HepG2 (cell line): Measurements from ENCODE around the gene HEXIM1. TPM values are rescaled to one million over a fixed set of nuclear protein-coding genes. Genes with fewer than 3 reads are reported as not detected.

Experiments
- AKAP8 ChIP-seq: sonication (generic); formaldehyde crosslinking; IDR thresholded peaks from 2 replicates; pipeline ENCODE4 v1.5.1; 2020; ENCODE audit warnings: mild to moderate bottlenecking, missing genetic modification reagents
- CREB3 ChIP-seq: sonication (generic); formaldehyde crosslinking; IDR thresholded peaks from 2 replicates; pipeline ENCODE4 v1.5.0; 2020; ENCODE audit warnings: missing genetic modification reagents
- DRAP1 ChIP-seq: IDR thresholded peaks from 2 replicates; pipeline ENCODE4 v1.6.1; 2016; ENCODE audit warnings: missing genetic modification reagents, missing compliant biosample characterization
- ELF3 ChIP-seq: IDR thresholded peaks from 2 replicates; pipeline ENCODE4 v1.6.1; 2016; ENCODE audit warnings: missing genetic modification reagents, missing compliant biosample characterization
- FLYWCH1 ChIP-seq: sonication (generic); formaldehyde crosslinking; IDR thresholded peaks from 2 replicates; pipeline ENCODE4 v1.8.1; 2023; ENCODE audit warnings: mild to moderate bottlenecking, missing genetic modification reagents
- KLF15 ChIP-seq: sonication (generic); formaldehyde crosslinking; IDR thresholded peaks from 2 replicates; pipeline ENCODE4 v1.8.1; 2023; ENCODE audit warnings: borderline replicate concordance, mild to moderate bottlenecking, inconsistent platforms, missing genetic modification reagents, mixed read lengths
- LRRFIP1 ChIP-seq: sonication (generic); formaldehyde crosslinking; conservative IDR thresholded peaks from 2 replicates; pipeline ENCODE4 v1.4.0; 2020; ENCODE audit warnings: missing genetic modification reagents
- NFE2L1 ChIP-seq: sonication (generic); formaldehyde crosslinking; IDR thresholded peaks from 2 replicates; pipeline ENCODE4 v1.4.0; 2020; ENCODE audit warnings: missing genetic modification reagents, mild to moderate bottlenecking, borderline replicate concordance
- SCMH1 ChIP-seq: sonication (generic); formaldehyde crosslinking; IDR thresholded peaks from 2 replicates; pipeline ENCODE4 v1.9.0; 2021; ENCODE audit warnings: missing genetic modification reagents, mild to moderate bottlenecking, borderline replicate concordance
- SPEN ChIP-seq: sonication (generic); formaldehyde crosslinking; IDR thresholded peaks from 2 replicates; pipeline ENCODE4 v1.5.1; 2020; ENCODE audit warnings: low read depth, mild to moderate bottlenecking, missing genetic modification reagents
- ZBED4 ChIP-seq: sonication (generic); formaldehyde crosslinking; IDR thresholded peaks from 2 replicates; pipeline ENCODE4 v1.4.0; 2020; ENCODE audit warnings: missing genetic modification reagents, borderline replicate concordance
- ZNF703 ChIP-seq: sonication (generic); formaldehyde crosslinking; IDR thresholded peaks from 2 replicates; pipeline ENCODE4 v1.5.1; 2020; ENCODE audit warnings: missing genetic modification reagents, mild to moderate bottlenecking, moderate library complexity, borderline replicate concordance
- polyA plus RNA-seq, 8 experiments: library from polyadenylated mRNA; depleted of rRNA in 3 of 8; stranded (reverse) in 7 of 8; unstranded in 1 of 8; fragments of >200 nt; fragmentation: Illumina TruSeq in 4 of 8; extraction: Trizol in 4 of 8; gene quantifications; 2 replicates each; pipeline versions ENCODE4 v1.2.1 to v1.2.3, GENCODE V29; 2011 to 2016; ENCODE audit warnings: low read depth in 4 of 8, missing spikeins in 1 of 8, mixed read lengths in 1 of 8; ENCODE audit not compliant: insufficient read depth in 1 of 8
- total RNA-seq, 5 experiments: library from RNA; depleted of rRNA; stranded (reverse); fragments of >200 nt; fragmentation: Illumina TruSeq; extraction: Trizol; gene quantifications; 2 replicates each; pipeline ENCODE4 v1.2.3, GENCODE V29; 2016; ENCODE audit warnings: low read depth in 1 of 5
- TF ChIP-seq, protein P1 (sequence below): sonication (generic); formaldehyde crosslinking; IDR thresholded peaks from 2 replicates; pipeline ENCODE4 v1.8.0; 2022; ENCODE audit warnings: mild to moderate bottlenecking, missing genetic modification reagents; ENCODE audit not compliant: insufficient replicate concordance
- TF ChIP-seq, protein P2 (sequence below): sonication (generic); formaldehyde crosslinking; IDR thresholded peaks from 2 replicates; pipeline ENCODE4 v1.9.0; 2021; ENCODE audit warnings: missing genetic modification reagents, borderline replicate concordance
- TF ChIP-seq, protein P3 (sequence below): IDR thresholded peaks from 2 replicates; pipeline ENCODE4 v1.6.1; 2016; ENCODE audit warnings: low read depth, borderline replicate concordance

Gene HEXIM1
- total and polyA plus RNA-seq, 2 of the 13 experiments (the other 11 are each of a cell fraction or from before 2014, with no cell fraction given) = 10.5 to 16.6 TPM

DNA sequence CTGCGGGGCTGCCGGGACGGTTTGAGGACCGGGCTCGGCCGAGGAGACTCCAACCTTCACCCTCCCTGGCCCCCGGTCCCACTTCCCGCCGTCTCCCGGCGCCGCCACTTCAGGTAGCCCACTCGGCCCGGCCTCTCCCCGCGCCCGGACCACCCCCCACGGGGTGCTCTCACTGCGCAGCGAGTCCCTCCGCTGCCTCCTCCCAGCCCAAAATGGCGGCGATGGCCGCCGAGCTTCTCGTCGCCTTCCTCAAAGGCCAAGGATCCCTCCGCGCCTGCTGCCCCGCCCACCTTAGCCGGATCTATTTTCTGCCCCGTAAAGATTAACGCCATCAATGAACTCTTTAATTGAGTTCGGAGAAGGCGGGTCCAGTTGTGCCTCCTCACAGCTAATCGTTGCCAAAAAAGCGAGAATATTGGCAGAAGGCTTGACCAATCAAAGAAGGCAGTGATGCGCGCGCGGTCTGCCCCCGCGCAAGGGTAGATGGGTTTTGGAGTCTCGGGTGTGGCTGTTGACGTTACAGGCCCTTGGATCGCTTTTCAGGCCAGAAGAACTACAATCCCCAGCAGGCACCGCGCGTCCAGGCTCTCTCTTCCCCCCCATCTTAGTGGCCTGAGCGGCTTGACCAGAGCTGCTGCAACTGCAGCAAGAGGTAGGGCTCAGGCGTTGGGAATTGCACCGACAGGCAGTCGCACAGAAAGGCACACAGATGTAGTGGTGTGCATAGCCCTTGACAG lies 13.2 kb downstream of the HEXIM1 start, which contains the start of gene HEXIM2 (continued):
- TF ChIP-seq, protein P1, sequence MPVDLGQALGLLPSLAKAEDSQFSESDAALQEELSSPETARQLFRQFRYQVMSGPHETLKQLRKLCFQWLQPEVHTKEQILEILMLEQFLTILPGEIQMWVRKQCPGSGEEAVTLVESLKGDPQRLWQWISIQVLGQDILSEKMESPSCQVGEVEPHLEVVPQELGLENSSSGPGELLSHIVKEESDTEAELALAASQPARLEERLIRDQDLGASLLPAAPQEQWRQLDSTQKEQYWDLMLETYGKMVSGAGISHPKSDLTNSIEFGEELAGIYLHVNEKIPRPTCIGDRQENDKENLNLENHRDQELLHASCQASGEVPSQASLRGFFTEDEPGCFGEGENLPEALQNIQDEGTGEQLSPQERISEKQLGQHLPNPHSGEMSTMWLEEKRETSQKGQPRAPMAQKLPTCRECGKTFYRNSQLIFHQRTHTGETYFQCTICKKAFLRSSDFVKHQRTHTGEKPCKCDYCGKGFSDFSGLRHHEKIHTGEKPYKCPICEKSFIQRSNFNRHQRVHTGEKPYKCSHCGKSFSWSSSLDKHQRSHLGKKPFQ (CRISPR knock-in tag) = peak; percentile 90
- TF ChIP-seq, protein P2, sequence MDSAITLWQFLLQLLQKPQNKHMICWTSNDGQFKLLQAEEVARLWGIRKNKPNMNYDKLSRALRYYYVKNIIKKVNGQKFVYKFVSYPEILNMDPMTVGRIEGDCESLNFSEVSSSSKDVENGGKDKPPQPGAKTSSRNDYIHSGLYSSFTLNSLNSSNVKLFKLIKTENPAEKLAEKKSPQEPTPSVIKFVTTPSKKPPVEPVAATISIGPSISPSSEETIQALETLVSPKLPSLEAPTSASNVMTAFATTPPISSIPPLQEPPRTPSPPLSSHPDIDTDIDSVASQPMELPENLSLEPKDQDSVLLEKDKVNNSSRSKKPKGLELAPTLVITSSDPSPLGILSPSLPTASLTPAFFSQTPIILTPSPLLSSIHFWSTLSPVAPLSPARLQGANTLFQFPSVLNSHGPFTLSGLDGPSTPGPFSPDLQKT (CRISPR knock-in tag) = no peak
- 0 out of 2 replicates have a peak, but pooled peaks have one; percentile 76 for TF ChIP-seq LRRFIP1 (CRISPR knock-in tag)
- peak; percentile 83 for TF ChIP-seq DRAP1 (CRISPR knock-in tag)
- TF ChIP-seq KLF15 (CRISPR knock-in tag) = no peak; the same call in 1 of the 2 replicates
- TF ChIP-seq AKAP8 (CRISPR knock-in tag) = peak; percentile 30; the same call in 1 of the 2 replicates
- TF ChIP-seq NFE2L1 = 0 out of 2 replicates have a peak, but pooled peaks have one; percentile 31
- TF ChIP-seq SPEN (CRISPR knock-in tag) = peak; percentile 67
- TF ChIP-seq ZBED4 (CRISPR knock-in tag) = no peak
- peak; percentile 94 for TF ChIP-seq ZNF703 (CRISPR knock-in tag)
- TF ChIP-seq CREB3 (CRISPR knock-in tag) = peak; percentile 4; the same call in 1 of the 2 replicates
- no peak for TF ChIP-seq SCMH1 (CRISPR knock-in tag)
- peak; percentile 65 for TF ChIP-seq ELF3 (CRISPR knock-in tag)
- TF ChIP-seq, protein P3, sequence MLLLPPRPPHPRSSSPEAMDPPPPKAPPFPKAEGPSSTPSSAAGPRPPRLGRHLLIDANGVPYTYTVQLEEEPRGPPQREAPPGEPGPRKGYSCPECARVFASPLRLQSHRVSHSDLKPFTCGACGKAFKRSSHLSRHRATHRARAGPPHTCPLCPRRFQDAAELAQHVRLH (CRISPR knock-in tag) = peak; percentile 66
- TF ChIP-seq FLYWCH1 (CRISPR knock-in tag) = no peak
